Trophoblast cell (in vitro differentiated cells and primary cell): ENCODE results near the gene MIER2.

Experiments used
- DNase-seq, 2 donors: peaks; one replicate each; pipeline ENCODE4 v3.0.0-alpha.2; 2016
- H2AFZ ChIP-seq: 2 replicates; pipeline ENCODE4 v1.6.1; 2013; ENCODE audit warnings: low read length, moderate library complexity, mild to moderate bottlenecking; ENCODE audit not compliant: insufficient read depth, poor library complexity
- H2AK5ac ChIP-seq: 2 replicates; pipeline ENCODE4 v1.6.1; 2013; ENCODE audit warnings: mild to moderate bottlenecking, low read length
- H2BK120ac ChIP-seq: 2 replicates; pipeline ENCODE4 v1.6.1; 2013; ENCODE audit warnings: low read length, mild to moderate bottlenecking, moderate library complexity; ENCODE audit not compliant: insufficient read depth, poor library complexity
- H2BK12ac ChIP-seq: 2 replicates; pipeline ENCODE4 v1.6.1; 2013; ENCODE audit warnings: mild to moderate bottlenecking, low read length, moderate library complexity
- H2BK5ac ChIP-seq: 2 replicates; pipeline ENCODE4 v1.6.1; 2013; ENCODE audit warnings: low read length, low read depth, moderate library complexity, mild to moderate bottlenecking; ENCODE audit not compliant: poor library complexity
- H3K14ac ChIP-seq: 2 replicates; pipeline ENCODE4 v1.6.1; 2013; ENCODE audit warnings: mild to moderate bottlenecking, low read length
- H3K18ac ChIP-seq: 2 replicates; pipeline ENCODE4 v1.6.1; 2013; ENCODE audit warnings: mild to moderate bottlenecking, low read length
- H3K23ac ChIP-seq: 2 replicates; pipeline ENCODE4 v1.6.1; 2013; ENCODE audit warnings: low read length
- H3K27ac ChIP-seq: 2 replicates; pipeline ENCODE4 v1.5.1; 2013; ENCODE audit warnings: low read depth, mild to moderate bottlenecking, inconsistent platforms, low read length, moderate library complexity
- H3K27me3 ChIP-seq: 2 replicates; pipeline ENCODE4 v1.6.1; 2013; ENCODE audit warnings: inconsistent platforms, mild to moderate bottlenecking, low read length, moderate library complexity; ENCODE audit not compliant: insufficient read depth
- H3K36me3 ChIP-seq, 2 experiments: 1 replicate in 1 of 2; 2 replicates in 1 of 2; pipeline ENCODE4 v1.6.1; 2013; ENCODE audit warnings: low read length in 2 of 2, mild to moderate bottlenecking in 2 of 2, moderate library complexity in 1 of 2; ENCODE audit not compliant: insufficient read depth in 2 of 2, control insufficient read depth in 1 of 2
- H3K4ac ChIP-seq: 2 replicates; pipeline ENCODE4 v1.6.1; 2013; ENCODE audit warnings: low read depth, mild to moderate bottlenecking, low read length, moderate library complexity
- H3K4me1 ChIP-seq, 2 experiments: 1 replicate in 1 of 2; 2 replicates in 1 of 2; pipeline ENCODE4 v1.6.1; 2013; ENCODE audit warnings: low read length in 2 of 2, mild to moderate bottlenecking in 2 of 2, moderate library complexity in 1 of 2; ENCODE audit not compliant: insufficient read depth in 2 of 2, control insufficient read depth in 1 of 2
- H3K4me2 ChIP-seq: 2 replicates; pipeline ENCODE4 v1.6.1; 2013; ENCODE audit warnings: inconsistent platforms, mild to moderate bottlenecking, low read length, moderate library complexity
- H3K4me3 ChIP-seq: 2 replicates; pipeline ENCODE4 v1.5.1; 2013; ENCODE audit warnings: mild to moderate bottlenecking, low read depth, low read length, inconsistent platforms
- H3K79me1 ChIP-seq: one replicate; pipeline ENCODE4 v1.6.1; 2013; ENCODE audit warnings: low read length
- H3K79me2 ChIP-seq: 2 replicates; pipeline ENCODE4 v1.6.1; 2013; ENCODE audit warnings: low read length, mild to moderate bottlenecking; ENCODE audit not compliant: control insufficient read depth, insufficient read depth, poor library complexity
- H3K9ac ChIP-seq: 2 replicates; pipeline ENCODE4 v1.6.1; 2013; ENCODE audit warnings: mild to moderate bottlenecking, low read length
- H3K9me3 ChIP-seq: 2 replicates; pipeline ENCODE4 v1.6.1; 2013; ENCODE audit warnings: low read depth, mild to moderate bottlenecking, control low read depth, inconsistent platforms, low read length; ENCODE audit not compliant: insufficient read depth
- H4K12ac ChIP-seq: 2 replicates; pipeline ENCODE4 v1.6.1; 2013; ENCODE audit warnings: low read depth, mild to moderate bottlenecking, low read length, moderate library complexity
- H4K8ac ChIP-seq: 2 replicates; pipeline ENCODE4 v1.6.1; 2013; ENCODE audit warnings: low read depth, mild to moderate bottlenecking, low read length, moderate library complexity
- H4K91ac ChIP-seq: one replicate; pipeline ENCODE4 v1.6.1; 2013; ENCODE audit warnings: low read depth, mild to moderate bottlenecking, low read length, moderate library complexity
- WGBS: extraction: QIAGEN DNeasy Blood & Tissue Kit; methylation state at CpG from one replicate; pipeline ENCODE4 v1.1.7; 2013; ENCODE audit warnings: missing lambda C conversion rate; ENCODE audit not compliant: insufficient read length, insufficient coverage; ENCODE audit errors: extremely low coverage; 5-methylcytosine and 5-hydroxymethylcytosine counted together

Gene MIER2

DNA sequence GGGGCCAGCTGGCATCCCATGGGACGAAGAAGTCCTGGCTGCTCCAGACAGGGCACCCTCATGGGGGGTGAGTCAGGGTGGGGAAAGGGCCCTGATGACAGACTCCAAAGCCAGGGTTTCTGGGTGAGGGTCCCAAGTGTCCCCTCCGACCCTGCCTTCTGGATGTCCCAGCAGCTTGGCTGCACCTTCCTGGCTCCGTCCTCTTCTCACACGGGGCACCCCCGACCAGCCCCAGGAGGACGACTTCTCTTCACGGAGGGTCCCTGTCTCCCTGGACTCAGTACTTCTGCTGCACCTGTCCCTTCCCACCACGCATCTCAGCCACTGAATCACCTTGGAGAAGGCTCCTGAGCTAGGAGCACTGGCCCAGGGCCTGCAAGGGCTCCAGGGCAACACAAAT lies 19.9 kb downstream of the MIER2 start:
- Histone ChIP-seq H3K18ac (no peak overlapping the region), H3K79me2 (no peaks in the 10 kb centered on the region), H3K4me2 (no peak overlapping the region), H3K9me3 (peaks cover 9% of the 10 kb centered on the region), H3K9ac (no peak overlapping the region), H3K14ac (no peak overlapping the region), H2BK12ac (no peak overlapping the region), H2BK120ac (no peak overlapping the region), H2AK5ac (no peak overlapping the region), H3K4me3 (no peak overlapping the region), H3K79me1 (no peaks in the 10 kb centered on the region), H2BK5ac (no peak overlapping the region), H3K27ac (no peak overlapping the region), H4K8ac (no peak overlapping the region), H4K91ac (no peak overlapping the region), H3K36me3 (peaks cover 73 to 82% of the 10 kb centered on the region in 2 experiments), H3K23ac (no peak overlapping the region), H3K27me3 (no peaks in the 10 kb centered on the region), H3K4me1 (no peaks in the 10 kb centered on the region), H4K12ac (no peak overlapping the region), H3K4ac (no peak overlapping the region), H2AFZ (no peak overlapping the region)
- DNase-seq = no peak
- WGBS = no CpG with 5 or more reads among the region's 8 CpGs

DNA sequence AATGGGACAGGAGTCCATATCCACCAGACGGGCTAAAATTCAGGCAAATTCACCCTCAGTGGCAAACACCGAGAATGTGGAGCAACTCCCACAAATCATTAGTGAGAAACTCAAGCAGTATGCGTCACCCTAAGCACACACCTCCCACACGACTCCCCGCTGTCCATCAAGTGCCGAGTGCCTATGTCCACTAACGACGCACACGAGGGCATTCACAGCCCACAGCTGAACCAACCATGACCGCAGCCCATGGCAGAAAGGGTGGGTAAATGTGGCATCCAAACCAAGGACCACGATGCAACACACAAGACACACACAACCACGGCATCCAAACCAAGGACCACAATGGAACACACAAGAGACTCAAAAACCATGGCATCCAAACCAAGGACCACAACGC lies 22.0 kb downstream of the MIER2 start:
- H2BK5ac ChIP-seq = no peak overlapping the region
- no peak overlapping the region for H3K23ac ChIP-seq
- no peak overlapping the region for H3K14ac ChIP-seq
- no CpG with 5 or more reads among the region's 13 CpGs for WGBS
- no peak overlapping the region for H3K18ac ChIP-seq
- H3K79me2 ChIP-seq = no peaks in the 10 kb centered on the region
- H2BK120ac ChIP-seq = no peak overlapping the region
- no peak overlapping the region for H2BK12ac ChIP-seq
- no peaks in the 10 kb centered on the region for H3K4me1 ChIP-seq
- H3K27ac ChIP-seq = no peak overlapping the region
- H3K36me3 ChIP-seq = peaks cover 63 to 65% of the 10 kb centered on the region in 2 experiments
- no peak overlapping the region for H2AK5ac ChIP-seq
- no peak overlapping the region for H4K8ac ChIP-seq
- no peaks in the 10 kb centered on the region for H3K27me3 ChIP-seq
- H4K12ac ChIP-seq = no peak overlapping the region
- H3K79me1 ChIP-seq = no peaks in the 10 kb centered on the region
- no peak overlapping the region for H3K9ac ChIP-seq
- H2AFZ ChIP-seq = no peak overlapping the region
- H3K4me2 ChIP-seq = no peak overlapping the region
- DNase-seq = no peak
- H4K91ac ChIP-seq = no peak overlapping the region
- H3K4me3 ChIP-seq = peak overlapping the region; percentile 27
- H3K4ac ChIP-seq = no peak overlapping the region
- peaks cover 3% of the 10 kb centered on the region for H3K9me3 ChIP-seq

DNA sequence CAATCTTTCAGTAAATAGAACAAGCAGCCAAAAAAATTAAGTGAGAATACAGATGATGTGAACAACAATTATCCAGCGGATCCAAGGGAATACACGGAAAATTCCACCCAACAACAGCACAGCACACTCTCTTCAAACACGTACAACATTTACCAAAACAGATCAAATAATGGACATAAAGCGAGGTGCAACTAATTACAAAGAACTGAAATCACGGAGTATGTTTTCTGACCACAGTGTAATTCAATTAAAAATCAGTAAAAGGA lies 26.2 kb downstream of the MIER2 start:
- H3K4me1 ChIP-seq = no peaks in the 10 kb centered on the region
- H3K23ac ChIP-seq = no peak overlapping the region
- no peaks in the 10 kb centered on the region for H3K27me3 ChIP-seq
- no peak overlapping the region for H3K4ac ChIP-seq
- H3K18ac ChIP-seq = no peak overlapping the region
- H3K14ac ChIP-seq = no peak overlapping the region
- H2BK5ac ChIP-seq = no peak overlapping the region
- H3K4me3 ChIP-seq = no peak overlapping the region
- no peaks in the 10 kb centered on the region for H3K79me1 ChIP-seq
- no peak overlapping the region for H4K8ac ChIP-seq
- no peak overlapping the region for H3K4me2 ChIP-seq
- H2BK12ac ChIP-seq = no peak overlapping the region
- no peak overlapping the region for H3K27ac ChIP-seq
- WGBS = no CpG with 5 or more reads among the region's 5 CpGs
- H2AK5ac ChIP-seq = no peak overlapping the region
- H3K36me3 ChIP-seq = peaks cover 49 to 50% of the 10 kb centered on the region in 2 experiments
- no peak overlapping the region for H4K12ac ChIP-seq
- H4K91ac ChIP-seq = no peak overlapping the region
- H3K79me2 ChIP-seq = no peaks in the 10 kb centered on the region
- H3K9me3 ChIP-seq = peaks cover 3% of the 10 kb centered on the region
- H2AFZ ChIP-seq = no peak overlapping the region
- no peak overlapping the region for H2BK120ac ChIP-seq
- H3K9ac ChIP-seq = no peak overlapping the region
- no peak for DNase-seq

DNA sequence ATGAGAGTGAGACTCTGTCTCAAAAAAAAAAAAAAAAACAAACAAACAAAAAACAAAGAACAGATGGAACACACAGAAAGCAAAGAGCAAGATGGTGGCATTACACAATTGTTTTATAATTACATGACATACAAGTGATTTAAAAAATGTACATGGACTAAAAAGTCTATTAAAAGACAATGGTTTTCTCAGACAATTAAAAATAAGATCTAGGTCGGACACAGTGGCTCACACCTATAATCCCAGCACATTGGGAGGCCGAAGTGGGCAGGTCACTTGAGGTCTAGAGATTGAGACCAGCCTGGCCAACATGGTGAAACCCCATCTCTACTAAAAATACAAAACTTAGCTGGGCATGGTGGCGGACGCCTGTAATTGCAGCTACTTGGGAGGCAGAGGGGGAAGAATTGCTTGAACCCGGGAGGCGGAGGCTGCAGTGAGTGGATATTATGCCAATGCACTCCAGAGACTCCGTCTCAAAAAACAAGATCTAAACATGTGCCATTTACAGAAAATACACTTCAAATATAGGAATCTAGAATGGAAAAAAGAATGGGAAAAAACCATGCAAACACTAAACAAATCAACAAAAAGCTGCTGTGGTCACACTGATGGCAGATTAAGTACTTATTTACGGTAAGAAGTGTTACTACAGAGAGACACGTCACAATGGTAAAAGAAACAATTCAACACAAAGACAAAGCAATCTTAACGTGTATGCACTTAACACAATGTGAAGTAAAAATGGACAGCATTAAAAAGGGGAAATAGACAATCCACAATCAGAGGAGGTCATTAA lies 26.7 kb downstream of the MIER2 start:
- H3K4me1 ChIP-seq = no peaks in the 10 kb centered on the region
- H4K8ac ChIP-seq = no peak overlapping the region
- H3K4me3 ChIP-seq = no peak overlapping the region
- no peak overlapping the region for H3K4me2 ChIP-seq
- no peak overlapping the region for H2BK5ac ChIP-seq
- H4K91ac ChIP-seq = no peak overlapping the region
- no peak overlapping the region for H2AK5ac ChIP-seq
- no peak overlapping the region for H3K18ac ChIP-seq
- DNase-seq = no peak
- H2BK120ac ChIP-seq = no peak overlapping the region
- H3K14ac ChIP-seq = no peak overlapping the region
- no peaks in the 10 kb centered on the region for H3K79me1 ChIP-seq
- no CpG with 5 or more reads among the region's 10 CpGs for WGBS
- H2AFZ ChIP-seq = no peak overlapping the region
- H3K23ac ChIP-seq = no peak overlapping the region
- H3K4ac ChIP-seq = no peak overlapping the region
- peaks cover 49 to 53% of the 10 kb centered on the region in 2 experiments for H3K36me3 ChIP-seq
- no peak overlapping the region for H3K27ac ChIP-seq
- H2BK12ac ChIP-seq = no peak overlapping the region
- no peak overlapping the region for H4K12ac ChIP-seq
- H3K9me3 ChIP-seq = peaks cover 3% of the 10 kb centered on the region
- H3K27me3 ChIP-seq = no peaks in the 10 kb centered on the region
- H3K79me2 ChIP-seq = no peaks in the 10 kb centered on the region
- no peak overlapping the region for H3K9ac ChIP-seq
